Measurements from ENCODE around the gene CHD2. TPM values are rescaled to one million over a fixed set of nuclear protein-coding genes. Genes with fewer than 3 reads are reported as not detected.

Gene CHD2
- total RNA-seq, 1 donor from 2014 or later: 54.2 TPM

- no peak for TF ChIP-seq CTCF (IDR thresholded peaks at IDR 0.05; ENCODE audit: insufficient read depth, low read length, poor library complexity, severe bottlenecking)
- Histone ChIP-seq H3K36me3 (ENCODE audit: control insufficient read depth, insufficient read depth, low read length) (no peaks in the 10 kb centered on the region), H3K27me3 (ENCODE audit: control insufficient read depth, insufficient read depth, low read length) (no peaks in the 10 kb centered on the region), H3K4me3 (ENCODE audit: low read depth, low read length) (no peak overlapping the region)
- DNase-seq (ENCODE audit: low read depth): no peak
Observed at GRCh38 chr15:92909136-92909781, 9.1 kb downstream of the CHD2 start.

GRCh38 chr15:92910451-92910850 lies 10.3 kb downstream of the CHD2 start:
- H3K4me3 ChIP-seq (ENCODE audit: low read depth, low read length): no peak overlapping the region
- H3K27me3 ChIP-seq (ENCODE audit: control insufficient read depth, insufficient read depth, low read length): no peaks in the 10 kb centered on the region
- no peak for DNase-seq (ENCODE audit: low read depth)
- TF ChIP-seq CTCF (IDR thresholded peaks at IDR 0.05; ENCODE audit: insufficient read depth, low read length, poor library complexity, severe bottlenecking): no peak
- H3K36me3 ChIP-seq (ENCODE audit: control insufficient read depth, insufficient read depth, low read length): no peaks in the 10 kb centered on the region

GRCh38 chr15:92914103-92914499 lies 14.0 kb downstream of the CHD2 start:
- Histone ChIP-seq H3K36me3 (ENCODE audit: control insufficient read depth, insufficient read depth, low read length) (no peaks in the 10 kb centered on the region), H3K27me3 (ENCODE audit: control insufficient read depth, insufficient read depth, low read length) (no peaks in the 10 kb centered on the region), H3K4me3 (ENCODE audit: low read depth, low read length) (no peak overlapping the region)
- DNase-seq (ENCODE audit: low read depth): no peak
- no peak for TF ChIP-seq CTCF (IDR thresholded peaks at IDR 0.05; ENCODE audit: insufficient read depth, low read length, poor library complexity, severe bottlenecking)

- Histone ChIP-seq H3K36me3 (ENCODE audit: control insufficient read depth, insufficient read depth, low read length) (no peaks in the 10 kb centered on the region), H3K4me3 (ENCODE audit: low read depth, low read length) (no peak overlapping the region), H3K27me3 (ENCODE audit: control insufficient read depth, insufficient read depth, low read length) (no peaks in the 10 kb centered on the region)
- no peak for DNase-seq (ENCODE audit: low read depth)
- no peak for TF ChIP-seq CTCF (IDR thresholded peaks at IDR 0.05; ENCODE audit: insufficient read depth, low read length, poor library complexity, severe bottlenecking)
Observed at GRCh38 chr15:92914768-92915221, 14.7 kb downstream of the CHD2 start.

GRCh38 chr15:92915766-92916435 lies 15.8 kb downstream of the CHD2 start:
- DNase-seq (ENCODE audit: low read depth): no peak
- Histone ChIP-seq H3K4me3 (ENCODE audit: low read depth, low read length) (no peak overlapping the region), H3K27me3 (ENCODE audit: control insufficient read depth, insufficient read depth, low read length) (no peaks in the 10 kb centered on the region), H3K36me3 (ENCODE audit: control insufficient read depth, insufficient read depth, low read length) (no peaks in the 10 kb centered on the region)
- no peak for TF ChIP-seq CTCF (IDR thresholded peaks at IDR 0.05; ENCODE audit: insufficient read depth, low read length, poor library complexity, severe bottlenecking)

All from kidney epithelial cell (primary cell).